Fibroblast of skin of scalp (primary cell): Measurements from ENCODE around the gene IL3.
"Not testable (repeated sequence)": the region's sequence is repeated elsewhere in the genome, so short reads cannot be mapped to it uniquely, and the experiment has no call there.

Source experiments
- DNase-seq: peaks from one replicate; pipeline ENCODE4 v3.0.0-alpha.2; 2013

IL3 gene

GRCh38 chr5:132095424-132095972 lies 35.0 kb downstream of the IL3 start:
- no peak for DNase-seq

DNA sequence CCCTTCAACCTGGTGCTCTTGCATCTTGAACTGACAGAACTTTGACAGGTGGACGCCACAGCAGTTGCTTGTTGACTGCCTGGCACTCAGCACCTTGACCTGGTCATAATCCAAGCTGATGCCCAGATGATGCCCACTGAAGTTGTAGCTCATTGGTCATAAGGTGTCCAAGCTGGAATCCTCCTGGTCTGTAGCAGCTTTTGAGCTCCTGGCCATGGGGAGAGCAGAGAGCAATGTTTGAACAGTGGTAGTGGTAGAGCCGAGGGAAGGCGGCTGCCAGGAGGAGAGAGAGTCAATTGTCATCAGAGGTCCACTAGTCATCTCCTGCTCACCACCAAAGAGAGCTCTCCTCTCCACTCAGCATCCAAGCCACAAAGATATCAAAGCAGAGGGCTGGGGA lies 36.4 kb downstream of the IL3 start:
- DNase-seq: no peak

GRCh38 chr5:132098151-132098594 lies 37.7 kb downstream of the IL3 start:
- peak; percentile 33 for DNase-seq

DNA sequence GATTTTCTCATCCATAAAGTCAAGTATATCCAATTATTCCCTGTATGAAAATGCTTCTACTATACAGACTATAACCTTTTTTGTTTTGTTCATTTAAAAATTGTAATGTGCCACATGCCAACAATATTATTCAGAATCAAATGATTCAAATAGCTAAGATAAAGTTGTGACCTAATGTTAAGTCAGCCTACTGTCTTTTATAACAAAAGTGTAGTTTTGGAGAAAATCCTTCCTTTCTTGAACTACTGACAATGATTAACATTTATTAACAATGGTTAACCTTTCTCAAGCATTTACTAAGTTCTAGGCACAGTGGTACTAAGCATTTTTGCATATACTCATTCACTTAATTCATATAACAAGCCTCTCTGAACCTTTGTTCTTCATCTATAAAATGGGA lies 38.2 kb downstream of the IL3 start:
- no peak for DNase-seq

GRCh38 chr5:132099076-132099748 lies 38.8 kb downstream of the IL3 start:
- DNase-seq: no peak

- DNase-seq: no peak
Observed at GRCh38 chr5:132099905-132100304, 39.5 kb downstream of the IL3 start.

GRCh38 chr5:132100672-132101261 lies 40.3 kb downstream of the IL3 start:
- DNase-seq: no peak

DNA sequence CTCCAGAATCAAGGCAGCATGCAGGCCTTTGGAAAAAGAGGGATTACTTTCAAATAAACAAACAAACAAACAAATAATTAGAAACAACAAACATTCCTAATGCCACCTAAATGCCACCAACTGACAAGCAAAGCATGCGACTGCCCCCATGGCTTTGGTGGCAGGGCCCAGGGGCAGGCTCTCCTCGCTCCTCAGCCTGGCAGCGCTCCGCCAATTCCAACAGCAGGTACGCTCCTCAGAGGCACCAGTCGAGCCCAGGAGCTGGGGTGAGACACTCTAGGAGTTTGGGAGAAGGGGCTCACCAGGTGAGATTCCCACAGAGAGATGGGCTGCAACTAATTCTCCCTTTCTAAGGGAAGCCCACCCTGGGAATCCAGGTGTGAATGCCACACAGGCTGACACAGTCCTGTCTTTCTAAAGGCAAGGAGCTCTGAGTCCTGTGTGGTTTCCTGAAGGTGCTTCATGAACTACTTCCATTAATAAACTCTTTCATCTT lies 41.0 kb downstream of the IL3 start:
- DNase-seq: no peak

GRCh38 chr5:132102101-132102701 lies 41.7 kb downstream of the IL3 start:
- DNase-seq: no peak

GRCh38 chr5:132102944-132103331 lies 42.5 kb downstream of the IL3 start:
- no peak for DNase-seq

DNA sequence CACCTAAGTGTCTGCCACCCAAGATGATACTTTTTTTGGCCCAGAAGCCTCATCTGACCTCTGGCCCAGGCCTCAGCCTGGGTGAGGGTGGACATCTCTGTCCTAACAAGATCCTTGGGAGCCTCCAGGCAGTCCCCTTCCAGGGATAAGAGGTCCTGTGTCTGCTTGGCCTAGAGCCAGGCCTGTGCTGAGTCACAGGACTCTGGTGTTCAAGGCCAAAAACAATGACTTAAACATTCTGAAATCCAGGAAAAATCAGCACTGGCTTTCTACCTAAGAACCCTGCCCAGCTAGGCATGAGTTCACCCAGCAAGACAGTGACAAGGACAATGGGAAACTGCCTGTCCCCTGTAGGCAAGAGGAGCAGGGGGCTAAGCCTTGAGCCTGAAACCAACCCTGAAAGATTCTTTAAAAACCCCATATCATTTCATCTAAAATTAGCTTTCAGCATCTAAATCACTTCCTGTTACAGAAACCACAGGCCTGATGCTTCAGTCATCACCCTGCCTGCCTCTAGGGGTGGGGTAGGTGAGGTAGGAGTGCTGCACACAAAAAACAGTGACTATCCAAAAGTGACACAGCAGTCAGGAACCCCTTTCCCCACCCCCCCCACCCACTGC lies 43.0 kb downstream of the IL3 start:
- peak; percentile 94 for DNase-seq

DNA sequence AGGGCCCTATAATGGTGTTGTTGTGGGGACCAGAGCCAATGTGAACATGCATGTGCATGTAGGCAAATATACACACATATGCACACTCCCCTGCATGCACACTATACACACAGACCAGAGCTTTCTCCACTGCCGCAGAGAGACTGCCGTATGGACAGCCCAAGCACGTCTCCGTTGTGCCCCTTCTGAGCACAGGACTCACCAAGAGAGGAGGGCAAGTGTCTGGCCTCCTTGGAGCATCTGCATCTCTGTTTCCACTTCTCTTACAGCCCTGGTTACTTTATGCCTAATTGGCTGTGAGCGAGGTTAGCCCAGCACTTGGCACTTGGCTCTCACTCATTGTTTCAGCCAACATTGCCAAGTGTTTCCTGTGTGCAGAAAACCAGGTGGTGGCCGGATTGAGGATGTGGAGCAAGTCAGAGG lies 43.5 kb downstream of the IL3 start:
- no peak for DNase-seq

DNA sequence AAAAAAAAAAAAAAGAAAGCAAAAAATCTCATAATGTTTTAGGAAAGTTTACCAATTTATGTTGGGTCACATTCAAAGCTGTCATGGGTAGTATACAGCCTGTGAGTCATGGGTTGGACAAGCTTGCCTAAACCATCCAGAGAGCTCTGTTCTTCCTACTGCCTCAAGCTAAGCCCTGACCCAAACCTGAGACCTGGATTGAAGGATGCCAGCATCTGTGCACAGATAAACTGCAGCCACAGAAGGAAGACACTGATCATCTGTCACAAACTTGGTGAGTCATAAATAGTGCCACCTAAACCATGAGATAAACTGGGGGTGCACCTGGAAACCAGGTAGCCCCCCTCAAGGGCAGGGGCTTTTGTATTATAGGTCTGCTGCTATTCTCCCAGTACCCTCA lies 44.1 kb downstream of the IL3 start:
- DNase-seq: no peak

DNA sequence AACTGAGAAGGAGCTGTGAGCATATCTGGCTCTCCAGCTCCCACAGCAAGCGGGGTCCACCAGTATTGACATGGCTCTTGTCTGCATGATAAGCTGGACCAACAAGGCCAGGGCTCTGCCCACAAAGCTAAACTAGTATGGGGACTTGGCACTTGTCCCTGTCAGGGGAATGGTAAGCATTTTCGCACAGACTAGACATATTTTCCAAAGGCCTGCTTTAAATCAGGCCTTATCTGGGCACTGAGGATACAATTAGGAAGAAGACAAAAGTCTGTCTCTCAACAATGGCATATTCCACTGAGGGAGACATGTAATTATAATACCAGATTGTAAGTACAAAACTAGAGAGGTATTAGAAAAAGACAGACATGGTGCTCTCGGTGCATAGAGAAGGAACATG lies 45.2 kb downstream of the IL3 start:
- no peak for DNase-seq

GRCh38 chr5:132108495-132108894 lies 48.0 kb downstream of the IL3 start:
- DNase-seq: not testable (repeated sequence)

DNA sequence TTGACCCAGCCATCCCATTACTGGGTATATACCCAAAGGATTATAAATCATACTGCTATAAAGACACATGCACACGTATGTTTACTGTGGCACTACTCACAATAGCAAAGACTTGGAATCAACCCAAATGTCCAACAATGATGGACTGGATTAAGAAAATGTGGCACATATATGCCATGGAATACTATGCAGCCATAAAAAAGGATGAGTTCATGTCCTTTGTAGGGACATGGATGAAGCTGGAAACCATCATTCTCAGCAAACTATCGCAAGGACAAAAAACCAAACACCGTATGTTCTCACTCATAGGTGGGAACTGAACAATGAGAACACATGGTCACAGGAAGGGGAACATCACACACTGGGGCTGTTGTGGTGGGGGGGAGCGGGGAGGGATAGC lies 48.5 kb downstream of the IL3 start:
- DNase-seq: not testable (repeated sequence)

DNA sequence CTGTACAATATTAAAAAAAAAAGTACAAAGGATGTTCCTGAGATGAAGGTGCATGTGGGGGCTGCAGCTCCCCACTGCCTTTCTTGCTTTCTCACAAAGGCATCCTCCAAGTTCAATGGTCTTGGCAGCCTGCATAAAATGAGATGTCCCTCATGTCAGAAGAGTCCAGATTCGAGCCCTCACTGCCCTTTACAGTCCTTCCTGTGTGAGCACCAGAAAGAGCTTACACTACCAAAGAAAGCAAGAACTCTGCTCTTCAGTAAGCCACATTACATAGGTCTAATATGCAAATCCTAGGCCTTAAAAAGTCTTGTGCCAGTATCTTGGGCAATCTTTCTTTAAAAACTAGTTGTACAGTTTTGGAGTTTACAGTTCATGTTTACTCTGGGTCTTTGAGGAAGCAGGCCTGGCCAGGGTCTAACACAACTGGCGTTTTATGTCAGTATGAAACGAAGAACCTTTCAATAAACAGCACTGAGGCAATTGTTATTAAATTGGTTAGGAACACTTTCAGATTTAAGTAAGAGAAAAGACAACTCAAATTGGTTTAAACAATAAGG lies 49.1 kb downstream of the IL3 start:
- DNase-seq: no peak

- no peak for DNase-seq
Observed at GRCh38 chr5:132110195-132110594, 49.7 kb downstream of the IL3 start.

DNA sequence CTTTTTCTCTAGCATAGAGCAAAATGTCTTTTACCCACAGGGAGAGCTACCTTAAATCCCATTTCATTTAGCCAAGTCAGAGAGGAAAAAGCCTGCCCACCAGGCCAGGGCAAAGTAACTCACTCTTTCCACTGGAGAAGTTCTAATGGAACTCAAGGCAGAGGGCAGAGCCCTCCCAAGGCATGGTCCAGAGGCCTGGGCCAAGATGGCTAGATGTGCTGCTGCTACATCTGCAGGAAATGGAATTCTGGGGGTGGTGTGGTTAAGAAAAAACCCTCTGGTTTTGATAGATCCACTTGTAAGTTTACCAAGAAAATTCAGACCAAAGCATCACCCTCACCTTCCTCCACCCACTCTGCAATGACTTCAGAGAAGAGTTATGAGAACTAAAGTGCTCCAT lies 50.5 kb downstream of the IL3 start:
- no peak for DNase-seq

- no peak for DNase-seq
Observed at GRCh38 chr5:132112111-132112510, 51.7 kb downstream of the IL3 start.
